COLO668 (cell line): ENCODE measurements around the gene OR51B5.
A peak's percentile ranks its signal among the peaks of the same experiment; 100 is the strongest.
"Not testable (repeated sequence)": the region's sequence is repeated elsewhere in the genome, so short reads cannot be mapped to it uniquely, and the experiment has no call there.

Experiments
- DNase-seq: peaks from one replicate; lab custom pipeline; 2025; ENCODE audit not compliant: unreplicated experiment; lab: John Stamatoyannopoulos, UW

The OR51B5 gene

DNA sequence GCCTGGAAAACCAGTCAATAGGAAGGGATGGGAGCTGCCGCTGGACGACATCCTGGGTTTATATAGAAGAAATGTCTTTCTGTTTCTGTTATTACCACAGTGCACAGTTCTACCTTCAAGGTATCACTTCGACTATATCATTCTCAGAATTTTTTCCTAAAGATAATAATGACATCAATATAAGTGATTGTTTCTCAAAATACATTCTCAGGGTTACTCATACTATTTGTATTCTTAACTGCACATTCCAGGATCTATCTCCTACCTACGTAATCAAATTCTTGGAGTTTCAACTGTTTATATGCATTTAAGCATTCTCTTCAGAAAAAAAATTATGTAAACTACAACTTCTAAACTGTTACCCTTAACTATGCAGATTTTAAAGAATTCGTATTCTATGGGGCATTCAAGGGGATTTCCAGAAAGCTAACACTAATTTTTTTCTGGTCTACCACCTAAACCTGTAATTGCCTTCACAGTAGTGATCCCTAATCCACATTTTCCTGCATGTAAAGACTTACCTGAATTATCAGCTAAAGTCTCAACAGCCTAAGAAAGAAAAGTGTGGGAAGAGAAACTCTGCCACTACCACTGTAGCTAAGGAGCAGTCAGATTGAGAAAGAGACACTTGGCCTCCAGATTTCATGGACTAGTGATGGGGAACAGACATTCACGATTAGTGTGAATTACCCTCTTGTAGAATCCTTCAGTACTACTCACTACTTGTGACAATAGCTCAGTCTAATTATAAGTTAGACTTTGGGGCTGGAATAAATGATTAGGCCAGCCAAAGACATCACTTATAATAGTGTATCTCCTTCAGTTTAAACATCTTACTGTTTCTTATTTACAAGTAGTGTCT is at the start of gene OR51B5:
Gene OR51B5, minus strand, starts transcription at position 51 of the 862 bp plus-strand sequence. Its CDS starts 0 bp downstream, at position 51.
- no peak for DNase-seq

DNA sequence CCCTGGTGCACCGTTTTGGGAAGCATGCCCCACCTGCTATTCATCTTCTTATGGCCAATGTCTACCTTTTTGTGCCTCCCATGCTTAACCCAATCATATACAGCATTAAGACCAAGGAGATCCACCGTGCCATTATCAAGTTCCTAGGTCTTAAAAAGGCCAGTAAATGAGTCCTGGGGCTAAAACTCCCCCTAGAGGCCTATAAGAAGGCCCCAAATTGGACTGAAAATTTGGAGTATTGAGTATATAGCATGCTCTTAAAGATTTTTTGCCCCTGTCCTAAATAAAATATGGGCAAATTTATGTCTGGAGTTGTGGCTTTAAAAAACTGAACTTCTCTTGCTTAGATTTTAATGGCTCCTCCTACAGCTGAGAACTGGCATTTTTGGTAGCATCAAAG is 46.9 kb upstream of the OR51B5 start:
- no peak for DNase-seq

- DNase-seq: no peak
Measured at GRCh38 chr11:5384335-5384734, 41.0 kb upstream of the OR51B5 start.

- no peak for DNase-seq
Measured at GRCh38 chr11:5383576-5383975, 40.3 kb upstream of the OR51B5 start, which contains the start of gene OR51M1. Gene OR51M1 (plus strand): TSS chr11:5383812. CDS start chr11:5389399, 5,587 bp downstream.

GRCh38 chr11:5380740-5381342 is 37.5 kb upstream of the OR51B5 start:
- DNase-seq: peak; percentile 32

GRCh38 chr11:5369789-5370188 is 26.5 kb upstream of the OR51B5 start:
- DNase-seq: no peak

DNA sequence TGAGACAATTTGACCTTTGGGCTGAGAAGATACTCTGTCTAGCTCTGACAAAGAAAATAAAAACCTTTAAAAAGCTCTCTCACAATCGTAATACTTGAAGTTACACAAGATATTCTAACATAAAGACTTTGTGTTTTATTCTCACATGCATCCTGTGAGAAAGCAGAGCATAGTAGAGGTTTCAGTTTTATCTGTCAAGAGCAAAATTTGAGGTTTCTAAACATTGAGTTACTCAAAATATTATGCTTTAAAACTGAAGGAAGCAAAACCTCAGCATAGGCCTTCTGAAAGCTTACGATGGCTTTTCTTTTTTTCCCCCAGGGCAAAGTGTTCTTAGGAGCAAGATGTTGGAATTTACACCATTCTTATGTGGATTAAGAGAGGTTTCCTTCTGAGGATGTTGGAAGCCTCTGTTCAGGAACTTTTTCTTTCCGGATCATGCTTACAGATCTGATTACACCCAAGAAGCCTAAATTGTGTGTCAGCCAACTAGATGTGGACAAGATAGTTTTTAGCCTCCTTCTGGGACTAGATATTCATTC is 25.2 kb upstream of the OR51B5 start:
- DNase-seq: no peak

DNA sequence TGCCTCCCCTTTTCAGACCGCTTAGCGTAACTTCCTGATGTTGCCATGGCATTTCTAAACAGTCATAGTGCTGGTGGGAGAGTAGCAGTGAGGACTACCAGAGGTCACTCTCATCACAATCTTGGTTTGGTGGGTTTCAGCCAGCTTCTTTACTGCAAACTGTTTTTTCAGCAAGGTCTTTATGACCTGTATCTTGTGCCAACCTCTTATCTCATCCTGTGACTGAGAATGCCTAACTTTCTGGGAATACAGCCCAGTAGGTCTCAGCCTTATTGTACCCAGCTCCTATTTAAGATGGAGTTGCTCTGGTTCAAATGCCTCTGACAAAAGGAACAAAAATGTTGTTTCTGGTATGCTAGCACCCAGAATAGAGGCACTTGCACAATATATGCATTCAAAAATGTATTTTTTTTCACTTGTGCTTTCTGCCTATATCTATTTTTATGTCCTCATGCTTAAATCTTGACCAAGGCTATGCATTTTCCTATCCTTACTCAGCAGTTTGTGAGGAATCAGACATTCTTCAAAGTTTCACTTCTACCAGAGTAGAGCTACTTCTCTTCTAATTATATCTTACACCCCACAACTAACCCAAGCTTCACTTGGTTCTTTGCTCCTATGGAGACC is 24.2 kb upstream of the OR51B5 start:
- DNase-seq: no peak

GRCh38 chr11:5366856-5367255 is 23.5 kb upstream of the OR51B5 start:
- DNase-seq: no peak

GRCh38 chr11:5366365-5366764 is 23.0 kb upstream of the OR51B5 start:
- not testable (repeated sequence) for DNase-seq

DNA sequence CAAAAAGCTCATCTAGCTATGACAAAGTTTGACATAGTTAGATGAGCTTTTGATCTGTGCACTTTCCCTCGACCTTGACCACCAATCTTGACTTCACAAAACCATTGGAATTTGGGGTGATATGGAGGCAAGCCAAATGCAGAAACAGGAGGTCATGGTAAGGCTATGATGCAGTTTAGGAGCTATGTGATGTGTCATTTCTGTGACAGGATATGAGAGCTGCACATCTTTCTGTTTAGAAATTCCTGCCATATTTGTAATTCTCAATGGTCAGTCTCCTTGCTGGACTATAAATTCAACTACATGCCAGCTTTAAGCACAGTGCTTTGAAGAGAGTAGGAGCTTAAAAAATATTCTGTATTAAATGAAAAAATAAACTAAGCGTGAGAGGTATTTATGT is 20.9 kb upstream of the OR51B5 start:
- DNase-seq: no peak

GRCh38 chr11:5363679-5364078 is 20.4 kb upstream of the OR51B5 start:
- no peak for DNase-seq

DNA sequence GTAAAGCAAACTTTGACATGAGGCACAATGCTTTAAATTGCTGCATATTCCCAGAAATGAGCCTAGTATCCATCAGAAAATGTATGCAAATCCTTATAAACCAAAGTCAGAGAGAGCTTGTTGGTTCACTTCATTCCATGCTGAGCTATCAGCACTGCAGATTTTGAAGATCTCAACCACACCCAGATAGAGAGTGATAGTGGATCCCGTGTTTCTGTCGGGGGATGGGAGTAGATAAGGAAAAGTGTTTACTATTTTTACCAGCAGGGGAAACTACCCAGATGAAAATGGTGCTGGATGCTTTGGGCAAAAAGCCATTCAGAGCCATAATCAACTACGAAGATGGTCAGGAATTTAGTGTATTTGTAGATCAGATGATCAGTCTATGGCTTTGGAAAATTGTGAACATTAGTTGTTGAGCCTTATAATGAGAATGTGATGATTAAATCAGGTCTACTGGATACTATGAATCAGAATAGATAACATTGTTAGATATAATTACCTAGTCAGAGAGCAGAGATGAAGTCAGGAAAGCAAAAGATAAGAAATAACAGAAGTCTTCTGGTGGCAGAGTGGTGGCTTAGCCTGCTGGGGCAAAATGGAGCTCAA is 18.8 kb upstream of the OR51B5 start:
- DNase-seq: no peak

DNA sequence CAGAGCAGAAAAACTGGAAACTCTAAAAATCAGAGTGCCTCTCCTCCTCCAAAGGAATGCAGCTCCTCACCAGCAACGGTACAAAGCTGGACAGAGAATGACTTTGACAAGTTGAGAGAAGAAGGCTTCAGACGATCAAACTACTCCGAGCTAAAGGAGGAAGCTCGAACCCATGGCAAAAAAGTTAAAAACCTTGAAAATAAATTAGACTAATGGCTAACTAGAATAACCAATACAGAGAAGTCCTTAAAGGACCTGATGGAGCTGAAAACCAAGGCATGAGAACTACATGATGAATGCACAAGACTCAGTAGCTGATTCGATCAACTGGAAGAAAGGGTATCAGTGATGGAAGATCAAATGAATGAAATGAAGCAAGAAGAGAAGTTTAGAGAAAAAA is 12.7 kb upstream of the OR51B5 start:
- not testable (repeated sequence) for DNase-seq

- DNase-seq: no peak
Measured at GRCh38 chr11:5351208-5351607, 7.9 kb upstream of the OR51B5 start, which contains the start of gene OR51B6. Gene OR51B6 (plus strand): TSS chr11:5351508. CDS start chr11:5351508, 0 bp downstream.

DNA sequence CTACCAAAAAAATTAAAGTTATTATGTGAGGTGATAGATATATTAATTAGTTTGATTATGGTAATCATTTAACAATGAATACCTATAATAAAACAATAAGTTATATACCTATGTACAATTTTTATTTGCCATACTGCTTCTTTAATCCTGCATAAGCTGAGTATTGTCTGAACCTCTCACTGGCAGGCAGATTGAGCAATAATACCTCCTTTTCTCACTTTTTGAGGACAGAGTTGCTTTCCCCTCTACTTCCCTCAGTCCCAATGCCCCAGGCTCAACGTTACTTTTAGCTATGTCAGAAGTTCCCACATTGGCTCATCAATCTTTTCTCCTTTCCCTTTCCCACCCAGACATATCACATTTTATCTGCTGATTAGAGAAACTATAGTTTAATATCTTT is 6.2 kb upstream of the OR51B5 start:
- no peak for DNase-seq

GRCh38 chr11:5348551-5349194 is 5.3 kb upstream of the OR51B5 start:
- DNase-seq: no peak

DNA sequence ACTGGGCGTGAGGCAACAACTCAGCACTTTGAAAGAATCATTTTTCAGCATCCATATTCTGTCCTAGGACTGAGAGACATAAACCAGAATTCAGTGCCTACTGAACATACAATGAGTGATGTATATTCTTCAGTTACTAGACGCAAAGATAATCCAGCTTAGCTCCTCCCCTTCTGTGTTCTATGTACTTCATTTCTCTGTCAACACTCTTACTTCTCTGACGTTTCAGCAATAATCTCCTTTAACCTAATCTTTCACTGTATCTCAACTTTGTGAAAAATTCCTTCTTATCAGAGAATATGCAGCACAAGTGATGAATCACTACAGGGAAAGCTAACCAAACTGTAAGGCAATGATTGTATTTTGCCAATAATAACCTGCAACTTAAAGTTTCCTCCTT is 2.5 kb upstream of the OR51B5 start:
- DNase-seq: no peak

DNA sequence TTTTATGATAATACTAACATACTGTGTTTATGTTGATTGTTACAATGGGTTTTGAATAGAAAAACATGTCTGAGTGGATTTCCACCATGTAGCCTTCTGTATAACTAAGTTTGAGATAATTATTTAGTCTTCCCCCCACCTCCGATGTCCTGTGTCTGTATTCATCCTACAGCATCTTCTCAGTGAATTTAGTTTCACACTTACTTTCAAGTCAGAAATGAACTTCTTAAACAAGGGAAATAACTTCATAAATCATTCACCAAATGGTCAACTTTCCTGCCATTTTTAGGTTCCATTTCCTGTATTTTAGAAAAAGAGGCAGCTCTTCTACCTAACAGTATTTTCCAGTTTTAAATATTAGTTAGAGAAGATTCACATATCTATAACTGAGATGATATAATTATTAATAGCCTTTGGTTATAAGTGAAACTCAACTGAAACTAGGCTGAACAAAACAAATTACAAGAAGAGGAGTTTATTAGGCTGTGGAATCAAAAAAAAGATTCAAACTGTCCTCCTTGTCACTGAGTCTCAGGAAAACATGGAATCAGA is 3.5 kb downstream of the OR51B5 start:
- no peak for DNase-seq

DNA sequence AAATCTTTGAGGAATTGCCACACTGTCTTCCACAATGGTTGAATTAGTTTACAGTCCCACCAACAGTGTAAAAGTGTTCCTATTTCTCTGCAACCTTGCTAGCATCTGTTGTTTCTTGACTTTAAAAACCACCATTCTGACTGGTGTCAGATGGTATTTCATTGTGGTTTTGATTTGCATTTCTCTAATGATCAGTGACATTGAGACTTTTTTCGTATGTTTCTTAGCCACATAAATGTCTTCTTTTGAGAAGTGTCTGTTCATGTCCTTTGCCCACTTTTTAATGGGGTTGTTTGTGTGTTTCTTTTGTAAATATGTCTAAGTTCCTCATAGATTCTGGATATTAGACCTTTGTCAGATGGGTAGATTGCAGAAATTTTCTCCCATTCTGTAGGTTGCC is 6.1 kb downstream of the OR51B5 start:
- not testable (repeated sequence) for DNase-seq
